GM18517 (cell line): Measurements from ENCODE around the gene SMIM32.

ENCODE experiments used
- ATAC-seq: cut with Tn5 transposase; IDR thresholded peaks from one replicate; pipeline ENCODE4 v1.9.1; 2021; ENCODE audit warnings: mild to moderate bottlenecking, moderate library complexity; ENCODE audit not compliant: unreplicated experiment

SMIM32 gene

DNA sequence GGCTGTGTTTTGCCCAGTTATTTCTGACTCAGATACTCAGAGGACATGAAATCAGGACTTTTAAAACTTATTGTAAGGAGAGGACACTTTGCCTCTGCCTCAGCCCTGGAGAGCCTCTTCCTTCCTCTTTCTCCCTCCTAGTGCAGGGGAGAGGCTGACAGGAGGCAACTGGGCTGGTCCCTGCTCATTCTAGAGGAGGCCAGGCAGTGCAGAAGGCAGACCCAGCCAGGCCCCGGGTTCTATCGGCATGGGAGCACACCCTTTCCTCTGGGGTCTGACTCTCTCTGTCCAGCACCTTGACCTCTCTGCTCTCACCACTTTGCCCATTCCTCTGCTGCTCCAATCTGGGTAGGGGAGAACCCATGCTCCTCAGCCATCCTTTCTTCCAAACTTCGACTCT lies 16.0 kb upstream of the SMIM32 start:
- ATAC-seq = no peak

DNA sequence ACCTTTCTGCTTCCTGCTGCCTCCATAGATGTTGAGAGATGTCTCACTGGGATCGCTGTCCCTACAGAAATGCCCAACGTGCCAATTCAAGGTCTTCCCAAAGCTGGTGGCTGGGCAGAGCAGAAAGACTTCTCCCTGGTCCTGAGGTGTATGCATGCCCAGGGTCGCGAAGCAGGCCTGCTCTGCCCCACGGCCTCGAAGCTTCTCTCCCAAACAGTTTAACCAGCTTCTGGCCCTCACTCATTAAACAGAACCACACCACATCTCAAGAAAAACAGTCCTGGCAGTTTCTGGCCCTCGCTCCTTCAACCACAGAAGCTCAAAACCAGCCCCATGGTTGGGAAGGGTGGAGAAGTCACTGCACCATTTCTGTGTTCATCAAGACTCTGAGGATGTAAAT lies 14.7 kb upstream of the SMIM32 start:
- ATAC-seq = no peak

DNA sequence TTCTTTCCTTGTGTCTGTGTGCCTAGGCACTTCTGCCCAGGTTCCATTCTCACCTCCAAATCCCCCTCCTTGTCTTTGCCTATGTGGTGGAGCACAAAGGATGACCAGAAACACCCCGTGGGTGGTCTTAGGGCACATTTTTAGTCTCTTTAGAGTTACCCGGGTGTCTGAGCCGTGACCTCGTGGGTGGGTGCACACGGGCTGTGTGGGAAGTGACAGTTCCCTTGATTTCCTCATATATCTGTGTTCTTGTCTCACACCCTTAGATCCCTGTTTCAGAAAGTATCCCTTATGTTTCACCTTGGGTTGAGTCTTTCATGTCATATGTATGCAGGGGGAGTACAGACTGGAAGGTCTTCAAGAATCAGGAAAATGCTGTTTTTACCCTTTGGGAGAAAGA lies 13.4 kb upstream of the SMIM32 start:
- ATAC-seq = no peak

DNA sequence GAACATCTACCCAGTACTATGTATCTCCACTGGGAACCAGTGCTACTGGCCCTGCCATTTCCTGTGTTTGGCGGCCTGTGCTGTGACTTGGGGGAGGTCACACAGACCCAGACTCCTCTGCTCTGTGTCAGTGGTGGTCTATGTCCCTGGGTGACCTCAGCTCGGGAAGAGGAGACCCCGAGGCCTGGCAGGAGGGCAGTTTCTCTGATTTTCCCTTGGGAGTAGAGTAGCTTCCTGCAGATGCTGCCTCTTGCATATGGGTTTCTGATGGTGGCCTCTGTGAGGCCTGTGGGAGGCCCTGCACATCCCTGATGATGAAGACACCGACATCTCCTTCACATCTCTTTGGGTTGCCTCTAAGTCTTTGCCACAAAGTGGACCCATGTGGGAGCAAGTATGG lies 13.0 kb upstream of the SMIM32 start:
- ATAC-seq = no peak

DNA sequence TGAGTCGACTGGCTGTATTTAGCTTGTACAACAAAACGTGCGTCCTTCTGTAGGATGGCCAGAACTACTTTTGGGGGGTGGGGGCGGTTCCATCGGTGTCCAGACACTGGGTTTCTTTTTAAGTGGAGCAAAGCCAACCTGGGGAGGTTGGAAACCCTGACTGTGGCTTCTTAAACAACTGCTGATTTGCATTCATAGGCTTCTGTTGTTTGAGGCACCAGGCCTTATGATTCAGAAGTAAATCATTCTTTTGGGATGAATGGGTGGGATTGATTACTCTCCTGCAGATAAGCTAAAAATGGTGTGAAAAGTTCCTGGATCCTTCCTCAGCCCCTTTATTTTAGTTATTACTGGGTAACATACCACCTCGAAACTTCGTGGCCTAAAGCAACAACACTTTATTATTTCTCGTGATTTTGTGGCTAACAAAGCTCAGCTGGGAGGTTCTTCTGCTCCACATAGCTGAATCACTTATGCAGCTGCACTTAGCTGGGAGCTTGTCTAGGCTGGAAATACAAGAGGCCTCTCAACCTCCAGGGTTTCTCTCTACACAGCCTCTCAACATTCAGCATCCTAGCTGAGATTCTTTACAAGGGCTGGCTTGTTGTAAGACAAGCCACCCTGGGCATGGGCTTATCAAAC lies 12.2 kb upstream of the SMIM32 start:
- no peak for ATAC-seq

DNA sequence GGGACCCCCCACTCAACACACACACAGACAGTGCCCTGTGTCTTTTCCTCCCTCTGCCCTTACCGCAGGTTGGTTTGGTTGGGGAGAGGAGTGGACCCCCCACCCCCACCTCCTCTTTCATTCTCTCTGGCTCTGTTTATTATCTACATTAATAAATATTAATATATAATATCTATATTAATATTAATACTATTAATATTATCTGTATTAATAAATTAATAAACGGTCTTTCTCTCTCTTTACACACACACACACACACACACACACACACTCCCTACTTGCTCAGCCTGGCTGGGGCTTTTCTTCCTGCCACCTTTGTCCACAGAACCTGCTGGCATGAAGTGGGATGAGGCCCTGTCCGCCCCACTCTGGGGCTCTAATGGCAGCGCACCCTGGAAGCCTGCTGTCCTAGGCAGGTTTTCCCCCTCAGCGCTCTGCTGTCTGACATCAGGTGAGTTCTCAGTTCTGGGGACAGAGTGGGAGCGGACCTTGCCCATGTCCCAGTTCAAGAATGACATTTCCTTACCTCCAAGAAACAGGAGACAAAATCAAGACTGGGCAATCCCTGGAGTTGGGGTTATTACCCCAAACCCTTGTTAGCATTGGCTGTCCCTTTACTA lies 10.5 kb upstream of the SMIM32 start:
- ATAC-seq = no peak

DNA sequence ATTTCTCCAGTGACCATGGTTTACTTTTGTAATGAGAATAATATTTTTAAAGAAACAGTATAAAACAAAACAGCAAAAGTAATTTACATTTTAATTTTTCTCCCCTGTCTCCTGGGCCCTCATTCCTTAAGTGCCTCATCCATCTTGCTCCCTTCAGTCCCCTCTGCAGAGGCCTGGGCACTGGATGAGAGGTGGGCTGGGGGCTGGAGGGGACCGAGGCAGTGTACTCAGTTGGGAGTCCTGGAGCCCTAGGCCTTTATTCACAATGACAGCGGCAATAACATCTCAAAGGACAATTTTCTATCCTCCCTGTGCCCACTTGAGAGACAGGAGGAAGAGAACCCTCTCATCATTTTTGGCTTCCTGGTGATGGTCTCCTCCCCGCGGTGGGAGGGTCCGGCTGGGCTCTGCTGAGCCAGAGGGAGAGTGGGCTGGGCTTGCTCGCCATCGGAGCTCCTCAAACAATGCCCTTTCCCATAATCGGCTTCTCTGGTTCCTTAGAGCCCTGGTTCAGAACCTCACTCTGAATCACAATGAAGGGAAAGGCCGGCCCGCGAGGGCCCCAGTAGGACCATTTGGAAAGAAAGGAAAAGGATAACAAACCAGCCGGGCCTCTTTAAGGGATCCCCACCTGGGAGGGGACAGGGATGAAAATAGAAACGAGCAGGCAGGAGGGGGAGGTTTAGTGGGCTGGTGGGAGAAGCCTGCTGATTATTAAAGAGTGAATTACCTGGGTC lies 9.7 kb upstream of the SMIM32 start:
- no peak for ATAC-seq

DNA sequence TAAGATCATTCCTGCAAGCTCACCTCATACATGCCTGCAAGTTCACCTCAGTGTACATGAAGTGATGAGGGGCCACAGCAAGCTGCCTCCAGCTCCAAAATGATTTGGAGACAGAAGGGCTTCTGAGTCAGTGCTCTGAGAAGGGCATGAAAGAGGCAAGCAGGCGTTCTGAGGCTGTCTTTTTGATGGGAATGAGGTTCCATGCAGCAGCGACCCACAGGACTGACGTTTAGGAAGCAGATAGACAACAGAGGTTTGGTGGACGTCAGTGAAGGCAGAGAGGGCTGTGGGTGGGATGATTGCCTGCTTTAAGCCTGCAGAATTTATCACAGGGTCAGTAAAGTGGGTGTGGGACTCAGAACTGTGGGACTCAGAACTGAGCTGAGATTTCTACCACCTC lies 8.9 kb upstream of the SMIM32 start:
- ATAC-seq = no peak

DNA sequence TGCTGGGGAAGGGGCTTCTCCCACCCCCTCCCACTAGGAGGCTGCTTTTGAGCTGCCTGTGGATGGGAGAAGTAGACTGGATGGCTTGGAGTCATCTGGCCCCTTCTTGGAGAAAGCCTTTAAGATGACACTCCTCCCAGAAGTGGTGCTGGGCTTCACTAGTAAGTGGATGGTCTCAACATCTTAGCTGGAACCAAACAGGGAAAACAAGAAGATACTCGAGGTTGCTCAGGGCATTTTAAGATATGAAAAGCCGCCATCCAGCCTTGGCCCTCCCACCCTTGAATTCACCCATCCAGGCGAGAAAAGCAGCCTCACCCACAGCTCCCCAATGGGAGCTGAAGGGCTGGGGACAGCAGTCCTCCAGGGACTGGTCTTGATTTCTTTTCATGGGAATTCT lies 7.8 kb upstream of the SMIM32 start:
- no peak for ATAC-seq

DNA sequence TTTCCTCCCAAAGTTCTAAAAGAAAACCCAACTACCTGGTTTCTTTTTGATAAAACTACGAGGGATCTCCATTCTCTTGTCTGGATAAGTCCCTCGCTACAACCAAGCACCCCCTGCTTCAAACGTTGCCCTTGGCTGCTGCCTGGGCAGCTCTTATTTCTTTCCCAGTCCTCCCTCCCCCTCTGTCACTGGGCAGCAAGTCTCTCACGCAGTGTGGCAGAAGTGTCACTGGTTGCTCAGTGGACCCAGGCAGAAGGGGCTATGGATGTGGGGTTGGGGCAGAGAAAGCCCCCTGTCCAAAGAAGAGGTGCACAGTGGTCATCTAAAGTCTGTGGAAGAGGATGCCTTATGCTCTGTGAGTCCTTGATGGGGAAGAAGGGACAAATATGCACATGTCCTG lies 7.2 kb upstream of the SMIM32 start:
- ATAC-seq = no peak

DNA sequence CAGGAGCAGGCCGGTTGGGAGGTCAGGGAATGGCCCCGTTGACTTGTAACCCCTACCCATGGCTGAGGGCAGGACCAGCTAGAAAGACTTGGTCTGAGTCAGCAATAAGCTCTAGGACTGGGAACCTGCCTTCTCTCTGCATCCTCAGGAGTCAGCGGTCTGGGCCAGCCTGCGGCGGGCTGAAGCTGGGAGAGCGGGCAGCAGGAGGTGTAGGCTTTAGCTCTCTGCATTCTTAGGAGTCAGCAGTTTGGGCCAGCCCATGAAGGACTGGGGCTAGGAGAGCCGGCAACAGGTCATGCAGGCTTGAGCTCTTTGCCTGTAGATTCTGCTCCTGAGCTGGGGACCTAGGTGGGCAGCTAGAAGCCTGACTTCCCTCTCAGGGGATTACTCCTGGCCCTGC lies 6.4 kb upstream of the SMIM32 start:
- ATAC-seq = no peak

DNA sequence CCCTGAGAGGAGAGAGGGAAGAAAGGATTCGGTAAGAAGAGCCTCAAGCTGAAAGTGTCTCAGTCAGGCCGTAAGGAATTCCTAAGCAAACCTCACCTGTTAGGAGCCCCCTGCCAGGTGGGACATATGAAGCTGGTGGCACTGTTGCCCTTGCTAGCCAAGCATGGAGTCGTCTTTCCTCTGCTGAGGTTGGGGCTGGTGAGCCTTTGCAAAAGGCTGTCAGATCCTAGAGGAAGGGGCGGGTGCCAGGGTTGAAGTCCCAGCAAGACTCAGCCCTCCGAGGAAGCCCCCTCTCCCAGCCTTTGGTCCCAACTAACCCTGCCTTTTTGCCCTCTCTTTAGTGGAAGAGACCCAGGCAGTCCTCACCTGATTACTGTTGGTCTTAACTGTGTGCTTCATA lies 5.5 kb upstream of the SMIM32 start:
- no peak for ATAC-seq

DNA sequence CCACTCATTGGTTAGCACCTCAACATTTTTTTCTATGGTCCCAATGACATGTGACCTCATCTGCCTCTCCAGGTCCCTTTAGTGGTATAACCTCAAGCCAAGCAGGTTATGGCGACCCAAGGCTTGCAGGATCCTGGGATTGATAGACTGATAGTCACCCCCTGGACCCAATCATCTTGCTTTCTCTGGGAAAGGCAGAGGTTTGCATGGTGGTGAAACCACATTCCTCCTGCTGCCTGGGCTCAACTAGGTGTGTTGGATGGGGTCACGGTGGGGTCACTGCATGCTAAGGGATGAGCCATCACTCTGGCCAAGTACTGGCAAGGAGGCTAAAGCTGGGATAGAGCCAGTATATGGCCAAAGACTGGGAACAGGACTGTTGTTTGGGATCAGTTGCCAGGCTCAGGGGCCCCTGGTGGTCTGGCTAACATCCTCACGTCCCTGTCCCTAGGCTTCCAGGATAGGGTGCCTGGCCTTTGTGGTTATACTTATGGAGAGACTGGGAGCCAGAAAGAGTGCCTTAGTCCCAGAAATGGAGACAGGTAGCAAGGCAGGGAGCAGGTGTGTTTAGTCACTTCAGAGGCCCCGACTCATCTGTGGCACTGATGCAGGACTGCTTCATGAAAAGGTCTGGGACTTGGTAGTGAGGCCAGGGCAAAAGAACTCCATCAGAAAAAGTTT lies 4.6 kb upstream of the SMIM32 start:
- ATAC-seq = no peak

DNA sequence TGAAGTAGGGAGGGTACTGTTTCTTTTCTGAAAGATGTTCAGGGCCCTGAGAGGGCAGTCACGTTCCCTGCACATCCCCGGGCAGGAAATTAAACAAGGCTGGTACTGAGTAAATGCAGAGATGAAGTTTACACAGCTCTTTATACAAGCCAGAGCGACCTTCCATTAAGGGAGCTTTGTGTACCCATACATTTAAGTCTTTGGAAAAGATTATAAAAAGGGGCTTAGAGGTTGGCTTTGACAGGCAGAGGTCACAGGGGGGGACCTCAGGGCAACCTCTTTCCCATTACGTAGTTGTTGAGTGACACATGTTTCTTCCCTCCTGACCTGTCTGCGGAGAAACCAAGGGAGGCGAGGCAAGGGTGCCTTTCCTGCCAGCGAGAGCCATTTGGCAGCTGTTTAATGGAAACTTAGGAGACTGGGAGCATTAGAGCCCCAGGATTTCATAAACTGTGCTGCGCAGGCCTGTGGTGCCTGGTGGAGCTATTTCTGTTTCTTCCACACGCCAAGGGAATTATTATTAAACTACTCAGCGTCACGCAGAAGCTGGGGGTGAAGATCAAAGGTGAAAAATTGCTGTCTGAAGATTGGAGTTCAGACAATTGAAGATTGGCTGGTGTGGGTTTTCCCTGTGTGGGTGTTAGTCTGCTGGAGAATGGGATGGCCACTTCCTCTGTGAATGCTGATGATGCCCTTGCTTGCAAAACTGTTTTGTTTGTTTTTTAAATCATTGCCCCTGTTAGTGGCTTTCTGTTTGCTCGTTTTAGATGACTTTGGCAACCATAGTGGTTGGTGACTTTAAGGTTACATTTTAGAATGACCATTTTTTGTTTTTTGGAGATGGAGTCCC lies 3.2 kb upstream of the SMIM32 start:
- ATAC-seq = no peak

DNA sequence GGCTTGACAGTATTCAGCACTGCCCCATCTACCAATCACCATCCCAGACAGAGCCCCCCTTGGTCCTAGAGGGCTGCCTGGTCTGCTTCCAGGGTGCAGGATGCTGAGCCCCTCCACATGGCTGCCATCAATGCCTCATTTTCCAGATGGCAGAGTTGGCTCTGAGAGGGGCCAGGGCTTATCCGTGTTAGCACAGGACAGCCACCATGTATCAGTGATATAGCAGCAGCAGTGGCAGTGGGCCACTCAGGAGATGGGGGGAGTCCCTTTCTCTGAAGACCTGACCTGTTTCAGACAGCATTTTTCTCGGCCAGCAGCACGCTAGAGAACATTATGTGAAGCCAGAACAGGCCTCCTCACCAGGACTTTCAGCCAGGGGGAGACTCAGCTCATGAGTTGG lies 1.6 kb upstream of the SMIM32 start:
- no peak for ATAC-seq

DNA sequence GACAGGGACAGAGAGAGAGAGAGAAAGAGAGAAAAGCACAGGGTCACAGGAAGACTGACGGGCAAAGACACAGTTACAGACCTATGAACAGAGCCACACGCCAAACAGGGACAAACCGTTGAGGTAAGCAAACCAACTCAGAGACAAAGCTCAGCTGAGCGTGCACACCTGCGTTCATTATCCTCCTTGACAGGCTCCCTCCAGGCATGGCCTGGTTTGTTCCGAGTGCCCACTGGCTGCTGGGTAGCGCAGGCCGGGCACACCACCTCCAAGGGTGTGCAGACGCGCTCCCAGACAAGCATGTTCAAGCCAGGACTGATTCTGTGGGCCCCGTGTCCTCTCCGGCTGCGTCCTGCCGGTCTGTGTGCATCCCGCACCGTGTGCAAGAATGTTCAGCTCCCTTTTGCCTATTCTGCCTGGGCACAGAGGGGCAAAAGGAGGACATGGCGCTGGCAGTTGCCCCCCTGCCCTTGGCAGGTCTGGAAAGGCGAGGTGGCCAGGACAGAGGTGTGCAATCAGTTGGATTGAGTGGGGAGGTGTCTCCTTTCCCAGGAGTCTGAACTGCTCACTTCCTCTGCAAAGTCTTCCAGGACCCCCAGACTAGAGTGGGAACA lies 467 bp upstream of the SMIM32 start:
- no peak for ATAC-seq

DNA sequence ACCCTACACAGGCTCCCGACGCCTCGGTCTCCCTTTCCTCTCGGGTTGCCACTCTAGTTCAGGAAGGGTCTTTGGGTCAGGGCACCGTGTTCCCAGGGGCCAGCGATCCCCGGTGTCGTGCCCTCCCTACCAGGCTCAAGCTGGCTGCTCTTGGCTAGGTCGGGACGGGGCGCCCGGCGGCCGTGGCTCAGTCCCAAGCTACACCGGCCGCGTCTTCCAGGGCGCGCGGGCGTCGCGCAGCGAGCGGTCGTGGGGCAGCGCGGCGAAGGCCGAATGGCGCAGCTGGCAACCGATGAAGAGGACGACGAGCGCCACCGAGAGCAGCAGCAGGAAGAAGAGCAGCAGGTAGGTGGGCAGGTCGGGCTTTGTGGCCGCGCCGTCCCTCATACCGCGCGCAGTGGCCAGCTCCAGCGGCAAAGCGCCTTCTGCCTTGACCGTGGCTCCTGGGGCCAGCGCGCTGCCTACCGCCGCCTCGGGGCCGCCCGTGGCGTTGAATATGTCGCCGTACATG lies 892 bp downstream of the SMIM32 start:
- ATAC-seq = no peak

DNA sequence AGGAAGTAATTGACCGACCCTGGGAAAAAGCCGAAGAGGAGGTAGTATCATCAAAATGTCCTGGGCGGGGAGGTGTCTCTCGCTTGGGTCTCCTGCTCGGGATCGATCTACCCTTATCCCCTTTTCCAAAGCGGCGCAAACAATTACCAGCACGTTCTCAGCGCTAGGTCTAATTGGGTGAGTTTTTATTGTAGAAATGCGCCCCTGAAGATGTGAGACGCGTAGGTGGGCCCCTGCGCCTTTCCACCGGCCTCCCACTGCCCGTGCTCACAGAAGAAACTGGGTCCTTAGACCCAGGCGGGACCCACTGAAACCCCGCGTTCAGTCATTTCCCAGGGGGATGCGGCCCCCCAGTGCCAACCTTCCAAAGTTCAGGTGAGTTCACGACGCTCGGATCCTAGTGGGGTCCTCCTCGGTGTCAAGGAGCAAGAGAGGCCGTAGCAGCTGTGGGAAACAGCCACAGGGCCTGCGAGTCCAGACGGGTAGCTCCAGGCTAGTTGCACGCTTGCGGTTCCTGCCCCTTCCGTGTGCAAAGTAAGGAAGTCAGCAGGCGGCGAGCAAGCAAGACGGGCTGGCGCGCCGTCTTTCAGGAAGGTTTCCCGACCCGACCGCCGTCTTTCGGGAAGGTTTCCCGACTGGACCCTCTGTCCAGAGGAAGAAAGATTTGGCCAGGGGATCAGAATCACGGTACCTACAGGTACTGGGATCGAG lies 1.5 kb downstream of the SMIM32 start:
- ATAC-seq = no peak

DNA sequence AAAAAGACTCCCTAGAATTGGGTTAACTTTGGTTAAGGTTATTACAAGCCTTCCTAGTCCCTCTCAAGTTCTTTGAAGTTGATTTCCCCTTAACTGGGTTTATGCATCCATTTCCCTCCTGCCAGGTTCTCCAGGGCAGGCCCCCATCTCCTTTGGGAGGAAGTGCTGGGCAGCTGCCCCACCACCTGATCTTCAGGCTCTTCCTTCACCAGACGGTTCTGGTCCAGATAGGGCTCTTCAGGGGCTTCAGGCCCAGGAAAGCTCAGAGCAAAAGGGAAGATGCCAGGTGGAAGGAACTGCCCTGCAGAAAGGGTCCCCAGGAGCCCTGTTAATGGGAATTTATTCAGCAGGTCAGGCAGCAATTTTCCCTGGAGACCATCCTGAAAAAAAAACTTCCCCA lies 2.1 kb downstream of the SMIM32 start:
- ATAC-seq = no peak
